Skeletal muscle satellite cell (primary cell): Measurements from ENCODE around the gene ORC3.
"Not testable (repeated sequence)": the region's sequence is repeated elsewhere in the genome, so short reads cannot be mapped to it uniquely, and the experiment has no call there.

ENCODE experiments used
- H3K27me3 ChIP-seq: 2 replicates; pipeline ENCODE4 v1.7.0; 2013; ENCODE audit warnings: low read length; ENCODE audit not compliant: control insufficient read depth, insufficient read depth
- H3K36me3 ChIP-seq: 2 replicates; pipeline ENCODE4 v1.7.0; 2013; ENCODE audit warnings: mild to moderate bottlenecking, control low read depth, low read length; ENCODE audit not compliant: insufficient read depth
- H3K4me1 ChIP-seq: 2 replicates; pipeline ENCODE4 v1.7.0; 2013; ENCODE audit warnings: low read length; ENCODE audit not compliant: control insufficient read depth, insufficient read depth
- H3K4me2 ChIP-seq: 2 replicates; pipeline ENCODE4 v1.7.0; 2013; ENCODE audit warnings: mild to moderate bottlenecking, low read length
- H3K4me3 ChIP-seq: 2 replicates; pipeline ENCODE4 v1.7.0; 2013; ENCODE audit warnings: low read length
- H3K9ac ChIP-seq: 2 replicates; pipeline ENCODE4 v1.7.0; 2013; ENCODE audit warnings: mild to moderate bottlenecking, low read depth, low read length, moderate library complexity
- H3K9me3 ChIP-seq: replicated peaks from 2 replicates; pipeline ENCODE4 v1.7.0; 2013; ENCODE audit warnings: mild to moderate bottlenecking, control low read depth, low read length

The ORC3 gene

DNA sequence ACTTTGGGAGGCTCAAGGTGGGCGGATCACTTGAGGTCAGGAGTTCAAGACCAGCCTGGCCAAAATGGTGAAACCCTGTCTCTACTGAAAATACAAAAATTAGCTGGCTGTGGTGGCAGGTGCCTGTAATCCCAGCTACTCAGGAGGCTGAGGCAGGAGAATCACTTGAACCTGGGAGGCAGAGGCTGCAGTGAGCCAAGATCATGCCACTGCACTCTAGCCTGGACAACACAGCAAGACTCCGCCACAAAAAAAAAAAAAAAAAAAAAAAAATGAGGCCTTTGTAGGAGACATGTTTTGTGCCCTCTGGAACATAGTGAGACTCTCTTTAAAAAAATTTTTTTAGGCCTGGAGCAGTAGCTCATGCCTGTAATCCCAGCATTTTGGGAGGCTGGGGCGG is 122.8 kb downstream of the ORC3 start:
- H3K4me2 ChIP-seq, result not testable (repeated sequence)
- peaks cover 17% of the 10 kb centered on the region for H3K4me1 ChIP-seq

DNA sequence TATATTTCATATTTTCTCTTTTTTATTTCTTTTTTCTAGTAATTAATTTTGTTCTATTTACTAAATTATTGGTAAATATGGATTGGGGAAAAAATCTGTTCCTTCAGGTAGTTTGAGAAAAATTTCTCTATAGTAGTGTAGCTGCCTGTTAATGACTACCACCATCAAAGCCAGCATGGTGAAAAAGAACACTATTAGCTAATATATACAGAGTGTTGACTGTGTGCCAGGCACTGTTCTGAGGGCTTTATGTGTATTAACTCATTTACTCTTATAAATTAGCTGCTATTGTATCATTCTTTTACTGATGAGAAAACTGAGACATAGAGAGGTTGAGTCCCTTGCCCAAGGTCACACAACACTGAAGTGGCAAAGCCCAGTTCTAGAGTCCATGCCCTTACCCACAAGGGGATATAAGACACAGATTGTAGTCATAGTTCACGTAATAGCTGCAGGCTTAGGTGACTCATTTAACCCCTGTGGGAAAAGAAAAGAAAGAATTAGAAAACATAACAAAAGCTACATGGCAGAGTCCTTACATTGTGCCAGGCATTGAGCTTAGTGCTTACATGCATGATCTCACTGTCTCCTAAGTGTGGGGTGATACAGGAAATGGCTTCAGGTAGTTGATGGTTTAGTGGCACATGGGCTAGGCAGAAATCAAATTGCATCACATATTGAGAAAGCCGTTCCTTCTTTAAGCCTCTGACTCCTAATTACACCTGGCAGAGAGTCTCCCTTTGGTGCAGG is 124.3 kb downstream of the ORC3 start:
- Histone ChIP-seq H3K9me3 (no peaks in the 10 kb centered on the region), H3K4me3 (no peak overlapping the region), H3K4me2 (no peak overlapping the region), H3K4me1 (peaks cover 20% of the 10 kb centered on the region), H3K36me3 (no peaks in the 10 kb centered on the region), H3K9ac (no peak overlapping the region), H3K27me3 (no peaks in the 10 kb centered on the region)

More for the DNA sequence above, 122.8 kb downstream of the ORC3 start:
- not testable (repeated sequence) for H3K4me3 ChIP-seq, H3K9ac ChIP-seq, H3K9me3 ChIP-seq, H3K36me3 ChIP-seq, H3K27me3 ChIP-seq
